ENCODE results near the gene NR5A1.

DNA sequence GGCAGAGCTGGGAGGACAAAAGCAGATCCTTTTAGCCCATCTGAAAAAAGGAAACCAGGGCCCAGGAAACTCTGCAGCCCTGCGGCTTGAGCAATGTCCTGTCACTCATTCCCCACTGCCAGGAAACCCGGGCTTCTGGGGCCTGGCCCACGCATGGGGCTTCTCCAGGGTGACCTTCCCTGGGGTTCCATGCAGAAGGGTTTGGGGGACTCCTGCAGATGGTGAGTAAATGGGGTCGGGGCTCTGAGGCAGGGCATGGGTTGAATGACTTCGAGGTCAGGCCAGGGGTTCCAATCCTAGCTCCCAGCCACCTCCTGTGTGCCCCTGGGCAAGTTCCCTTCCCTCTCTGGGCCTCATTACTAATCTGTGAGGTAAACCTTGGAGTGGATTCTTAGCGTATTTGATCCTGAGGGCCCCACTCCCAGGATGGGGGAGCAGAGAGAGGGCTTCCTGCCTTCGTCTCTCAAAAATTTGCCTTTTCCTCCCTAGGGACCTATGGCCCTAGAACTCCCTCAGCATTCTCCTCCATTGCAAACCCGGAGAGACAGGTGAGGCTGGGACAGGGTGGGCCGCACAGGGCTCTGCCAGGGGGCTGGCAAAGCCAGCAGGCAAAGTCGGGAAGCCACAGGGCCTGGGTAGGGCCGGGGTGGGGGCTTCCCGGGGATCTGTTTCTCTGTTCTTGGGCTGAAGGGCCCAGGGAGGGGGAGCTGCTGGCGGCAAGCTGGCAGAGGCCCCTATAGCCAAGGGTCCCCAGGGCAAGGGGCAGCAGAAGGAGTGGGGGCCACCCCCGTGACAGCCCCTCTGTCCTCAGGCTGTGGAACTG is 31.1 kb downstream of the NR5A1 start:
- no peak for TF ChIP-seq EZH2 (IDR thresholded peaks at IDR 0.05)
- TF ChIP-seq POLR2AphosphoS5 (IDR thresholded peaks at IDR 0.05; ENCODE audit: borderline replicate concordance, low read depth, low read length) = no peak

Measured in SK-N-MC (cell line).